ENCODE results near the gene GABBR2.
"Not testable (repeated sequence)": the region's sequence is repeated elsewhere in the genome, so short reads cannot be mapped to it uniquely, and the experiment has no call there.

The GABBR2 gene

DNA sequence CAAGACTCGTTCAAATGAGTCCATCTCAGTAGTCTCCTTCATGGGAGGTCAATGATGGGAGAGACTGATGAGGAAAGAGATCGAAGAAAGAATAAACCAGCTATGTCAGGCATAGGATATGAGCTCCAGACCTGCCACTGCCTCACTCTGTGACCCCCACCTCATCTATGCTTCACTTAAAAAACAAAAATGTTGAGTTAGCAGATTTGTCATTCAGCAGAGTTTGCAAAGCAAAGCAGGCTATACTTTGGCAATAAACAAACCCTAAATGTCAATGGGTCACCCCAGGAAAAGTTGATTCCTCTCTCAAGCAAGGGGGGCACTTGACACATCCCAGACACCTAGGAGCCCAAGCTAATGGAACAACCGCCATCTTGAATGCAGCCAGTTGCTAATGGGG, 117.0 kb downstream of the GABBR2 start:
- no peak for DNase-seq

DNA sequence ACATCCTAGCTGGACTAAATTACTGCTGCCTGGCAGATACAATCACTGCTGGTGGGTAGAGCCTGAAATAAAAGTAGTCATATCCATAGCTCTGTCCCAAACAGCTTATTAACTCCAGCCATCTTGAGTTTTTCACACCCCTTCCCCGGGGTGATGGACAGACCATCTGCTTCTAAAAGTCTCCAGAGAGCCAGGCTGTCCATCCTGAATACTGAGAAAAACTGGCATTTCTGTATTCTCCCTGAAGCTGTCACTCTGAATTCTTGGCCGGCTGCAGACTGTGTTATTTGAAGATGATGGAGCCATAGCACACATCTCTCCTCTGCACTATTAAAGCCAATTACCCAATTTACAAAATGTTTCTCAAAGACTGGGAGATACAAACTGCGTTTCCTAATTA, 118.6 kb downstream of the GABBR2 start:
- DNase-seq, result no peak

GRCh38 chr9:98589102-98589501, 119.6 kb downstream of the GABBR2 start:
- DNase-seq, result no peak

DNA sequence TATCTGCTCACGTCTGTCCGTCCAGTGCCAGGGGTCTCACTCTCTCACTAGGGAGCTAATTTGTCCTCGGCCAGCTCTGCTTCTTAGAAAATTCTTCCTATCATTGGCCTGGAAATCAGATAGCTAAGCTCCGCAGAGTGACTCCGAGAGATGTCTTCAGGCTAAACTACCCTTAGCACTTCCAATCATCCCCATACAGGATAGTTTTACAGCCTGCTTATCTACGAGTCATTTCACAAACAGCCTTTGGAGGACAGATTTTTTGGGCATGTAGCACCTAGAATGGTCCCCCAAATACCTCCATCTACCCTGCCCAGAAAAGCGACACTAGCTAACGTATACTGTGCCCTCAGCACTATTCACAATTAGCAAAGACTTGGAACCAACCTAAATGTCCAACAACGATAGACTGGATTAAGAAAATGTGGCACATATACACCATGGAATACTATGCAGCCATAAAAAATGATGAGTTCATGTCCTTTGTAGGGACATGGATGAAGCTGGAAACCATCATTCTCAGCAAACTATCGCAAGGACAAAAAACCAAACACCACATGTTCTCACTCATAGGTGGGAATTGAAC, 123.8 kb downstream of the GABBR2 start:
- not testable (repeated sequence) for DNase-seq

DNA sequence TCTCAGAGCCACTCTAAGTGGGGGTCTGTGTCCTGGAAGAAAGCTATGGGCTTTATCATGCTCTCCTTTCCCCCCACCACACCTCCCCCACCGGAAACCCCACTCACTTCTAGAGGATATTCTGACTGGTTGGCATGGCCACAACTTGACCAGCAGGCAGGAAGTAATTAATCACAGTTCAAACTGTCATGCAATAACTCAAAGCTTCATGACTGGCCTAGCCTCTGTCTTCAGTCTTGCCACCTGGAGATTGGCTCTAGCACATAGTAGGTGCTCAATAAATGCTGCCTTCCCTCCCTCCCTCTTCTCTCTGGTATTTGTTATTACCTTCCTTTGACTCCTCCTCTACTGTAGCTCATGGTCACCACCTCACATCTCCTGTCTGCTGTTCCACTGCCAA, 124.7 kb downstream of the GABBR2 start:
- no peak for DNase-seq

DNA sequence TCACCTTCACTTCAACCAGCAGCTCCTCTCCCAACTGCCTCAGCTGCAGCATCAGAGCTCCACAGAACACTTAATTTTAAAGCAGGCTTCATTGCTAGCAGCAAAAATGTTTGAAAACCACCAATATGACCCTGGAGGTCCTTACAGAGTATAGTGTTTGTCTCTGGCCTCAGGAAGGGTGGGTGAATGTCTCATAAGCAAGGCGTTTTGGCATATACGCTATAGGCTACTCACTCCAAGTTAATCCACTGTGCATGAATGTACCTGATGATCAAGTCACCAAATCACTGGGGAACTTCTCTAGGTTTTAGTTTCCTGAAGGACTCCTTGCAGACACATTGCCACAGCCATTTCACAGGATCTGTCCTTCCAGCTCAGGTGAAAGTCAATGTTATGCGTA, 125.3 kb downstream of the GABBR2 start:
- DNase-seq, result no peak

DNA sequence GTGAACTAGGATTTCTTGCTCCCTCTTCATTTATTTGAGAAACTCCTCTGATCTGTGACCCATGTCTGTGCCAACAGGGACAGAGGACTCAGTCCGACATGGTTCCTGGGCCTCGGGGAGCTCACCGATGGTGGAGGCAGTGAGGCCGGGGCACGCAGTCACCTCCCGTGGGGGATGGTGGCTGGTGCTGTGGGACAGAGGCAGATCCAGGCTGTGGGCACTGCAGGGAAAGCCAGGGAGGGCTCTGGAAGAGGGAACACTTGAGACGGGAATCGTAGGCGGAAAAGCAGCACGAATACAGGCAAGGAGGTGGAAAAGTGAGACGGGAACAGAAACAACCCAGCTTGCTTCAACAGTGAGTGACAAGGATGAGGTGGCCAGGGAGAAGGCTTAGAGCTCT, 127.8 kb downstream of the GABBR2 start:
- DNase-seq, result no peak

DNA sequence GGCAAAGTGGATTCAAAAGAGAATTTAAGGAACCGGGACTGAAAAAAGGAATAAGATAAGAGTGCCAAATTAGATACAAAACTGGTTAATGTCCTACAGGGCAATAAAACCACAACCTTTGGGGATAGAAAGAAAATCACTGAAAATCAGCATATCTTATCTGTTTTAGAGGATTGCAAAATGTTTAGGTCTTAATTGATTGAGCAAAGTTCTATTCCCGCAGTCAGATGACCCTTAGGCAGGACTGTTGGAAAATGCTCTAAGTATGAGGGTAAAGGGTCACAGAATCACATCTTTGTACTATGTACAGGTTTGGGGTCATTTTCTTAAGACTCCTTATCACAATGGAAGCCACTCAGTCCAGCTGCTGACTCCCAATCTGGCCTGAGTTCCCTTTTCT, 129.0 kb downstream of the GABBR2 start:
- no peak for DNase-seq

GRCh38 chr9:98577446-98577845, 131.3 kb downstream of the GABBR2 start:
- DNase-seq, result no peak

DNA sequence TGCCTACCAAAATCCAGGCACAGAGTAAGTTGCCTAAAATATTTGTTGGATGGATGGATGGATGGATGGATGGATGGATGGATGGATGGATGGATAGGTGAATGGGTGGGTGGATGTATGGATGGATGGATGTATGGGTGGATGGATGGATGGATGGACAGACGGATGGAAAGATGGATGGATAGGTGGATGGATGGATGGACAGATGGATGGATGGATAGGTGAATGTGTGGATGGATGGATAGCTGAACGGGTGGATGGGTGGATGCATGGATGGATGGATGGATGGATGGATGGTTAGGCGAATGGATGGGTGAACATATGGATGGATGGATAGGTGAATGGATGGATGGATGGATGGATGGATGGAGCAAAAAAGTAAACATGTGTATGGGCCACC, 131.9 kb downstream of the GABBR2 start:
- no peak for DNase-seq

GRCh38 chr9:98576354-98576753, 132.4 kb downstream of the GABBR2 start:
- DNase-seq, result no peak

DNA sequence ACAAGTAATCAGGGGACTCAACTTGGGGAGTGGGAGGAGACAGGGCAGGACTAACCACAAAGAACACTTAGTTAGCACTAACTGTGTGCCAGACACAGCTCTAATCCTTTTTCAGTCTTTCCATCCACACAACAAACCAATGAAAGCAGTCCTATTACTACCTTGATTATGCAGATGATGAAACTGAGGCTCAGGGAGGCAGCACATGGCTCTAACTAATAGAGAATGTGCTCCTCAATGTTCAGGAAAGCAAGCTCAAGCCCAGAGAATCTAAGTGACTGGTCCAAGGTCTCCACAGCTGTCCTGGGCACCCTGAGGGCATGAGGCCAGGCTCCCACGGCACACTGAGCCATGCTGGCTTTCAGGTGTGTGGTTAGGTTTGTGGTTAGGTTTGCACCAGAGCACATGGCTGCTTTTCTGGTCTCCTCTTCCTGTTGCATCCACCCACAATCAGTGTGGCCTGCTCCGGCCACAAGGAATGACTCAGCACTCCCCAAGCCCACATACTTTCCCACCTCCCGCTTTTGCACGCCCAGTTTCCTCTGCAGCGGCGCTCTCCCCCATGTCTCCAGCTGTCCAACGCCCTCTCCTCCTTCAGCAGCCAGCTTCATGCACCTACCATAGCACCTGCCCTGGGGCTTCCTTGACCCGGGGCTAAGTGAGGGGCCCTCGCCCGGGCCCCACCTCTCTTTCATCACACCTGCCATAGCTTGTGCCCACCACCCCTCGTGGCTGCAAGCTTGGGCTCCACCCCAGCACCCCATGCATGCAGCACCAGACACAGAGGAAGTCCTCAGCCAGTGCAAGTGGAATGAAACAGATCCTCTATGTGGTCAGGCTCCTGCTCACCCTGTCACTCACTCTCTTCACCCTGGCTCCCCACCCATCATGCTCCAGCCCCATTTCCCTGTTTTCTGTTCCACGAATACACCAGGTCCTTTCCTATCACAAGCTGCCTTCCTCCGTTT, 133.1 kb downstream of the GABBR2 start:
- DNase-seq, result peak; percentile 4

DNA sequence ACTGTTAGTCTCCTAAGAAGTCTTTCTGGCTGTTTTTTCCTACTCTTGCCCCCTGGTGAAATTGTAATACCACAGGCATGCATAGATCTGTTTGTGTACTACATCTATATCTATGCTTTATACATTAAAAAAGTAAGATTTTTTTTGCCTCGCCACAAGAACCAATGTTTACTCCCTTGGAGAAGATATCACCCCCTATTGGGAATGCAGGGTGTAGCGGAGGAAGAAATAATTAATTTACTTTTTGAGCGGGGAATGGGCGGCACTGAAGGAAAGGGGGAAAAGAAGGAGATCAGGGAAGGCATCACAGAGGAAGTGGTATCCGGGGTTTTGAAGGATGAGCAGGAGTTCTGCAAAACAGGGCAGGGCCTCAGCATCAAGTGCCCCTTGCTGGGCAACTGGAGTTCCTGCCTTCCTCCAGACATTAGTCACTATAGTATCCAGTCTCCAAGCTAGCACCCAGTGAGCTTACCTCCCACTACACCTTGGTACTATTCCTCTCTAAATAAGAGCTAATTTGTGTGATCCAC, 134.9 kb downstream of the GABBR2 start:
- no peak for DNase-seq

- DNase-seq, result no peak
These were observed 135.9 kb downstream of the GABBR2 start for GRCh38 chr9:98572796-98573195.

GRCh38 chr9:98572054-98572627, 136.6 kb downstream of the GABBR2 start:
- DNase-seq, result no peak

DNA sequence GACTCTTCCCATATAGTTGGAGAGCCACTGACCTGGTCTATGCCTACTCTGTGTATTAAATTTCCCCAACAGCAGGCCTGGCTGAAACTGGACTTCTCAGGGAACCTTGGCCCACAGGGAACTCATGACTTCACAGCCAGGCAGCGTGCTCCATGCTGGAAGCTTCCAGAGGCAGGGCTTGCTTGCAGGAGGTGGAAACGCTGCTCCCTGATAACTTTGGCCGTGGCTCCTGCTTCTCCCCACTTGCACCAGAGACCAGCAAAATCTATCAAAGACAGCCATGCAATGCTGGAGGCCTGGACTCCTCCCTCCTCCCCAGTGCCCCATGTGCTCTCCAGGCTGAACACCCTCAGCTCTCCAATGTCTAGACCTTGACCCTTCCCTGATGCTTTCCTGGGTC, 137.1 kb downstream of the GABBR2 start:
- DNase-seq, result no peak

DNA sequence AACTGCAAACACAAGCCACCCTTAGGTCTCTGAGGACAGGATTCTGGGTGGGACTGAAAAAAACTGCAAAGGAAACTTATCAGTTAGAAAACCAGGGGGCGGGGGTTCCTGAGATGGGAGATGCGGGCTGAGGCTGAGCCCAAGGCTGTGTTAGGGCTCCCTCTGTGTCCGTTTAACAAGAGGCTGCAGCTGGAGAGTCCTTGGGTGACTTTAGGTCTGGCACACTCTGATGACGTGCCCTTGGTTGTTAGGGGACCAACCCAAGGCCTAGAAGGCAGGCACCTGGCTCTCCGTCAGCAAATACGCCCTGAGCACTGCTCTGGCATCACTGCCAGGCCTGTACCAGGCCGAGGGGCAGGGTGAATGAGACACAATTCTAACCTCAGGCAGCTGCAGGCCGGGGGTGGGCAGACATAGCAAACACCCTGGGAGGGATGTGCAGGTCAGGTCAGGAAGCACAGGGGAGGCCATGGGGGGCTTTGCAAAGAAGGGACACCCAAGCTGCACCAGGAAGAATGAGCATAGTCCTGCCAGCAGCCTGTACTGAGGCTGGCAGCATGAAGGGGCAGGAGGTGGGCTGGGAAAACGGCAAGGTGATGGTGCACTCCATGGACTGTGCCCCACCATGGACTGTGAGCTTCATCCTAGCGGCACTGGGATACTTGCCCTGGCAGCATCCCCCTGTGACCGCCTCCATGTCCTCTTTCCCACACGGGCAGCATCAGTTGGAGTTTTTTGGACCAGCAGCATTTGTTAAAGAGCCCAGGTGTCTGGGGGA, 137.9 kb downstream of the GABBR2 start:
- no peak for DNase-seq

GRCh38 chr9:98570055-98570454, 138.7 kb downstream of the GABBR2 start:
- no peak for DNase-seq

GRCh38 chr9:98569491-98569890, 139.2 kb downstream of the GABBR2 start:
- no peak for DNase-seq

GRCh38 chr9:98568909-98569469, 139.7 kb downstream of the GABBR2 start:
- DNase-seq, result no peak

DNA sequence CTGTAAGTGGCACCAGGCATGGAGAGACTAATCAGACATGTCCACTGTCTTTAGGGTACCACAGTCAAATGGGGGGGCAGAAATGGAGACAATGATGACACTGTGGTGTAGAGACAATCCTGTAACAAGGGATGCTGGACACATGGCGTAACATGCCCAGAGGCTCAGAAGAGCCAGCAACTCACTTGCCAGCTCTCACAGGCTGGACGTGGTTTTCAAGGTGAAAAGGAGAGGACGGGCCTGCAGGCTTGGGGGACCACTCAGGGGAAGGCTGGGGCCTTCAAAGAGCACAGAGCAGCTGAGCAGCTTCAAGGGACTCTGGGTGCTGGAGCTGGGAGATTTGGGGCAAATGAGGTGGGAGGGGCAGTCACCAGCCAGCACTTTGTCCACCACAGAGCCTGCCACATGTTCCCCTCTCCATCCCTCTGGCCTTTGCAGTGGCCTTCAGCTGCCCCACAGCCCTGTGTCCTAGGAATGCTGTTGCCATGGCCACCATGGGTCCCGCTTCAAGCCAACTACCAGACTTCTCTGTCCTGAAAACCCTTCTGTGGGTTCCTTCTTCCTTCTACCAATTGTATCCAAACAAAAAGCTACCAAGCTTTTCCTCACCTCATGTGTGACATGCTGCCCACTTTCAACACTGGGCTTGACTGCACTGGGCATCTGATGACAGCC, 140.4 kb downstream of the GABBR2 start:
- DNase-seq, result no peak

Data from CD4-positive, alpha-beta T cell treated with Interleukin-12 subunit alpha and Interleukin-12 subunit beta, for 1 hour (primary cell).